GM18519 (cell line): ENCODE data around the gene MEGF10.

Source experiments
- ATAC-seq: cut with Tn5 transposase; IDR thresholded peaks from one replicate; pipeline ENCODE4 v1.9.1; 2021; ENCODE audit warnings: mild to moderate bottlenecking, moderate library complexity; ENCODE audit not compliant: unreplicated experiment, low FRiP score

The MEGF10 gene

DNA sequence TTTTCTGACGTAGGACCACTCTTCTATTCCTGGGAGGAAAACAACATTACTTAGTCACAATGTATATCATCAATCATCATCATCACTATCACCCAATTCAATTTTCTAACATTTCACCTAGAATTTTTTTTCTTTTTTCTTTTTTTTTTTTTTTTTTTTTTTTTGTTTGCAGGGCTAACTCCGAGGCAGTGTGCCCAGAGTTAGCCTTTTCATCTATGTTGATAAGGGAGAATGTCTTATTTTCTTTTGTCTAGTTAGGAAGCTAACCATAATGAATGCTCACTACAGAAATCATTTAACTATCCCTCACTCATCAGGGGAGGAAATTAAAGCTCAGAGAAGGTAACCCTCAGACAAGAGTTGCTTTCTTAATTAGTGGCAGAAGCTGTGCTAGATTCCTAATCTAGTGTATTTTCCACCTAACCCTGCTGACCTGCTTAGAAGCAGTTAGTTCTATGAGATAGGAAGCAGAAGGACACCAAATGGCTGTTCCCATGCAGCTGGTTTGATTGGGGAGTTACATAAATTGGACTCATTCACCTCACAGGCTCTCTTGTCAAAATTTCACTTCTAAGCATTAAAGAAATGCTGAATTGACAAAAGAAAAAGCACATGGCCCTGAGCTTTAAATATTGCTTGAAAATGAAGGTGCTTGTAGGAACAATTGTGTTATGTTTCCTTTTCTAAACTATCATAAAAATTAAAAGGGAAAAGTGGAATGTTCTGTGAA, 218.2 kb downstream of the MEGF10 start:
- ATAC-seq, result no peak
